A204.1 (cell line): Measurements from ENCODE around the gene PBX4.

Source experiments
- FAIRE-seq: peaks from 2 replicates; lab custom pipeline; 2012; peaks lifted over from hg19 to GRCh38; lab: Jason Lieb, UNC

PBX4 gene

DNA sequence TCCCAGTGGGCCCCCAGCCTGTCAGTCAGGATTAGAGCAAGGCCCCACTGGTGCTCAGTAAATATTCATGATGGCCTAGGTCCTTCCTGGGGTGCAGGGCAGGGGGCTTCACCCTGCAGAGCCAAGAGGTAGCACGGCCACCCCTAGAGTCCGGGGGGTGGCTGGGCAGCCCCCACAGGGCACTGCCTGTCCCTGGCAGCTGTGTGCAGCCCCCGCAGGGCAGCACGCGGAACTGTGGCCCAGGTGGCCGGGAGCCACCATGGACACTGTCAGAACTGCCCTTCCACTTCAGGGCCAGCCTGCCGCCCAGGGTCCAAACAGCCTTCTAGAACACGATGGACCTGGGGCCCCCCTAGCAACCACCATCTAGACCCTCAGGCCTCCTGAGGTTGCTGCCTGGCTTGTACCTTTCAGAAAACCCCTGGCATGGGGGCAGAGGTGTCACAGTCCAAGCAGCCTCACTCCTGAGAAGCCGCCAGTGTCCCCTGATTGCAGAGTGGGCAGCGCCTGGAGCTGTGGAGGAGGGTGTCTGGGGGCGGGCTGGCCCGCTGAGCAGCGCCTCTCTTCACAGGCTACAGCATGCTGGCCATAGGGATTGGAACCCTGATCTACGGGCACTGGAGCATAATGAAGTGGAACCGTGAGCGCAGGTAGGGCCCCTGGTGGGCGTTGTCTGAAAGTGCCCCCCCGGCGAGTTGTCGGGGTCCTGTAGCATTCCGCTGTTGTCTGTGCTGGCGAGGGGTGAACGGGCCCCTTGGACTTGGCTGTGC, 92.7 kb downstream of the PBX4 start:
- no peak for FAIRE-seq

DNA sequence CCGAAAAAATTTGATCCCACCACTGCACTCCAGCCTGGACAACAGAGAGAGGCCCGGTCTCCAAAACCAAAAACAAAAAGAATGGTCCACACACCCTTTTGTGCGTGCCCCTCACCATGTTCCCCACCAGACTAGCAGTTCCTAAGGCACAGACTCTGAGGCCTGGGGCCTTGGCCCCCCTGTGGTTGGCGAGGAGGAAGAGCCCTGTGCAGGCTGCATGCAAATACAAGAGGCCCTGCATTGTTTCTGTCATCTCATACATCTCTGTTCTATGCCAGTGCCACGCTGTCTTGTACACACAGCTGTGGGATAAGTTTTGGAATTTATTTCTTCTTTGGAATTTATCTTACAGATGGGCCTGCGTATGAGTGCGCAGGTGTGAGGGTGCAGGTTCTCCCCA, 94.4 kb downstream of the PBX4 start:
- no peak for FAIRE-seq

DNA sequence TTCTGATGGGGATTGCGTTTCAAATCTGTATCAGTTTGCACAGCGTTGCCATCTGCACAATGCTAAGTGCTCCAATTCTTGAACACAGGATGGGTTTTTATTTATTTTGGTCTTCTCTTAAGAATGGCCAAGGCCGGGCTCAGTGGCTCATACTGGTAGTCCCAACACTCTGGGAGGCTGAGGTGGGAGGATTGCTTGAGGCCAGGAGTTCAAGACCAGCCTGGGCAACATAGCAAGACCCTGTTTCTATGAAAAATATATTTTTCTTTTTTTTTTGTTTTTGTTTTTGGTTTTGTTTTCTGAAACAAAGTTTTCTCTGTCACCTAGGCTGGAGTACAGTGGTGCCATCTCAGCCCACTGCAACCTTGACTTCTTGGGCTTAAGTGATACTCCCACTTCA, 95.3 kb downstream of the PBX4 start:
- no peak for FAIRE-seq

DNA sequence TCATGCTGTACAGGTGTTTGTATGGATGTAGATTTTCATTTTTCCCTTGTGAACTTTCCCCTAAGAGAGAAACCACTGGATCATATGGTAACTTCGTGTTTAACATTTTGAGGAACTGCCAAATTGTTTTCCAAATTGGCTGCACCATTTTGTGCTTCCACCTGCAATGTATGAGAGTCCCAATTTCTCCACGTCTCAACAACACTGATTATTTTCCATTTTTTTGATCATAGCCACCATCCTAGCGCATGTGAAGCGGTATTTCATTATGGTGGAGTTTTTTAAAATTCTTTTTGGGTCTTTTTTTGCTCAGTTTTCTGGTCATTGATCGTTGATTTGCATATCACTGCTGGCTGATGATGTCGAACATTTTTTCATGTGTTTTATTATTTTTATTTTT, 97.5 kb downstream of the PBX4 start:
- FAIRE-seq: no peak

DNA sequence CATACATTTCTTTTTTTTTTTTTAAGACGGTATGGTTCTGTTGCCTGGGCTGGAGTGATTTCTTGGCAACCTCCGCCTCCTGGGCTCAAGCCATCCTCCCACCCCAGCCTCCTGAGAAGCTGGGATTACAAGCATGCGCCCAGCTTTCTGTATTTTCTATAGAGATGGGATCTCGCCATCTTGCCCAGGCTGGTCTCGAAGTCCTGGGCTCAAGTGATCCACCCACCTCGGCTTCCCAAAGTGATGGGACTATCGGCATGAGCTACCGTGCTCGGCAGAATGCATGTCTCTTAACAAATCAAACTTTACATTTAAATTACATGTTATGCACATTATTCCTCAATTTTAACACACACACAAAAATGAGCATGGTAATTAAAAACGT, 101.3 kb downstream of the PBX4 start:
- FAIRE-seq: no peak

DNA sequence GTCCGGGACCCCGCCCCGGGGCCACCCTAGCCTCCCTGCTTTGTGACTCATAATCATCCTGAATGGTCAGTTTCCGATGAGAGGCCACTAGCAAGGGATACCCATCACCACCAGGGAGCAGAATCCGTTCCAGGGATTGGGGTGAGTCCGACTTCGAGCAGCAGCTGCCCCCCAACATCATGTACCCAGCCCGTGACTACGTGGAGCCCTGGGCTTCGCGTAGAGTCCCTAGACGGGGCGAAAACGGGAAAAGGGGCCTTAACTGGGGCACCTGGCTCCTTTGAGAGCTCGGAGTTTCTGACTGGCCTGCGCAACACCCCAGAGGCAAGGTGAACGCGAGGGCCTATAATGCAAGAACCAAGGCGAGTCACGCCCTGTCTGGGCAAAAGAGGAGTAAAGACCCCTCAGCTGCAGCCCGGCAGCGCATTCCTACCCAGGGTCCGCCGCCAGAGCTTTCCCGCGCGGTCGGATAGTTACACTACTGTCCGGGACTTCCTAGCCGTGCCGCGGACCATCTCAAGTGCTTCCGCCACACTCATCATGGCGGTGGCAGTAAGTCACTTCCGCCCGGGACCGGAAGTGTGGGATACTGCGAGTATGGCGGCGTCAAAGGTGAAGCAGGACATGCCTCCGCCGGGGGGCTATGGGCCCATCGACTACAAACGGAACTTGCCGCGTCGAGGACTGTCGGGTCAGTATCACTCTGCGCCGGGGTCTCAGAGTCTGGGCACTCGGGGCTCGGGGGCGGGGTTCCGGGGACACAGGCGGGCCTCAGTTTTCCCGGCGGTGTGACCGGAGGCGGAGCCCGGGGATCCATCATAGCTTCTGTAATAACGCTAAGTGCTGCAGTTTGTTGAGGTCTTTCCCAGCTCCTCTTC, 102.6 kb downstream of the PBX4 start, which contains the start of gene NDUFA13:
Gene NDUFA13 (plus strand): TSS at position 584 of the 878 bp plus-strand sequence. CDS start 14 bp downstream, at position 598.
- FAIRE-seq: no peak

DNA sequence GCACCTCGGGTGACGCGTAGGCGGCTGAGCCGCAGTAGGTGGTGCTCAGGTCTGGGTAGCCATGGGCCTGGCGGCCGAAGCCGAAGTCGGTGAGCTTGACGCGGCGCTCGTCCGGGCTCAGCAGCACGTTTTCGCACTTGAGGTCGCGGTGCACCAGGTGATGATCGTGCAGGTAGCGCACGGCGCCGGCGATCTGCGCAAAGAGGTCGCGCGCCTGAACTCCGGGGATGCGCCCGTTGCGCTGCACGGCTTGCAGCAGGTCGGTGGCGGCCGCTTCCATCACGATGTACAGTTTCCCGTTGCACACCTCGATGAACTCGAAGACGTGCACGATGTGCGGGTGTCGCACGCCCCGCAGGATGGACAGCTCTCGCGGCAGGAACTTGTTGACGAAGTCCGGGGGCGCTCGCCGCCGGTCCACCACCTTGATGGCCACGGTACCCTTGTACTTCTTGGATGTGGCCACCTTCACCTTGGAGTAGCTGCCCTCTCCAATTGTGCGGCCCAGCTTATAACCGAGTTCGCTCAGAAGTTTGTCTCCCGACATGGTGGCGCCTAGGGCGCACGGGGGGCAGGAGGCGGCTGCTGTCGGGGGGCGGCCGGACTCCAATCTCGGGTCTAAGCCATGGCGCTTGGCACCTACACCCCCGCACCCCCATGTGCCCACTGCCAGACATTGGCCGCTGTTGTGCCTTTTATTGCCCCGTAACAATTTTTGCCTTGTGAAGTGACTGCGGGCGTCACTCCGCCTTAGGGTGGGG, 103.4 kb downstream of the PBX4 start, which contains the start of gene TSSK6:
Gene TSSK6 (minus strand): TSS at position 668 of the 761 bp plus-strand sequence. CDS start 121 bp downstream, at position 547.
- FAIRE-seq: no peak

DNA sequence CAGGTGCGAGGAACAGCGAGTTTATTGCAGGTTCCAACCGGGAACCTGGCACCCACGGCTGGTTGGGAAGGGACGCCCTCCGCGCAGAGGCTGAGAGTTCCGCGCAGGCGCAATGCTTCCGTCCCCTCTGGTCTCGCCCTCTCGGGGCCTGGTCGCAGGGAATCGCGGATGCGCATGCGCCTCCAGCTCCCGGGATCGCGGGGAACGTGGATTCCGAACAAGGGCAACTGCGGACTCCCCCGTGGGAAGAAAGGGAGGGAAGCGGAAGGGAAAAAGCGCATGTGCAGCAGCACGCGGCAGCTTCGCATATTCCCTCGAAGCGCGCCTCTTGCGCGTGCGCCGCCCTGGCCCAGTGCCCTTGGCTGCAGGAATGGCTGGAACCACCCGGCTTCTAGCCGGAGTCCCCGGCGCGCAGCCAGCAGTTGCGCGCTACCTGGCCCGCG, 104.3 kb downstream of the PBX4 start:
- FAIRE-seq: no peak

DNA sequence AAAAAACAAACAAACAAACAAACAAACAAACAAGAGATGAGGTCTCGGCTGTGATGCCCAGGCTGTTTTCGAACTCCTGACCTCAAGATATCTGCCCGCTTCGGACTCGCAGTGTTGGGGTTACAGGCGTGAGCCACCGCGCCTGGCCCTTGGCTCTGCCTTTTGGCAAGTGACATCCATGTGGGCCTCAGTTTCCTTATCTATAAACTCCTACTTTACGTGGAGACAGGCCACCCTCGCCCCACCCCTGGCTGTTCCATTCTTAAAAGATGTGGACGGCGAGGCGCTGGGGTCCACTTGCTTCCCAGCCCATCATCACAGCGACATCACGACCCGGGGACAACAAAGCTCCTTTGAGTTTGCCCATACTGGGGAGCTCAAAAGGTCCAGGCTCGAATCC, 104.8 kb downstream of the PBX4 start:
- FAIRE-seq: no peak
